HCT116 (cell line): Measurements from ENCODE around the gene ATP8A1. TPM values are rescaled to one million over a fixed set of nuclear protein-coding genes. Genes with fewer than 3 reads are reported as not detected.

Experiments used
- ATAC-seq: fragments of 200-7000 bp; cut with Tn5 transposase; 2 replicates; pipeline ENCODE4 v1.9.1; 2020; ENCODE audit warnings: mild to moderate bottlenecking, moderate library complexity
- BruUV-seq: library from RNA; stranded (reverse); fragments of 400-500 nt; replicated peaks from 2 replicates; lab custom pipeline; 2021; lab: Mats Ljungman, UMichigan
- CTCF ChIA-PET: fragments of 300-600 bp; sonication (Branson Sonifier 250); formaldehyde crosslinking; loops from one replicate; lab custom pipeline; 2021; ENCODE audit warnings: antibody characterized with exemption; lab: Charles Lee
- POLR2A ChIA-PET: fragments of 300-600, 350-600 bp; sonication (Branson Sonifier 250); formaldehyde crosslinking; loops from one replicate; lab custom pipeline; 2021; ENCODE audit warnings: antibody characterized with exemption; lab: Charles Lee
- RAD21 ChIA-PET, 2 experiments: fragments of 300-600 bp; sonication (Branson Sonifier 250); formaldehyde crosslinking; loops; one replicate each; lab custom pipeline; 2023; ENCODE audit warnings: low total read pairs in 2 of 2; ENCODE audit not compliant: uncharacterized antibody in 2 of 2, unreplicated experiment in 2 of 2, low non-redundant PET in 1 of 2; lab: Charles Lee
- DNase-seq: peaks from one replicate; pipeline ENCODE4 v3.0.0-alpha.2; 2010; ENCODE audit warnings: low read depth, low spot score
- H2AFZ ChIP-seq: fragments of 200-600 bp; shearing (Covaris generic), sonication (generic); 2 replicates; pipeline ENCODE4 v1.6.1; 2017; ENCODE audit warnings: low read depth, mixed run types, mixed read lengths, antibody characterized with exemption, low read length; ENCODE audit not compliant: poor library complexity, severe bottlenecking
- H3K27ac ChIP-seq: 2 replicates; pipeline ENCODE4 v1.5.1; 2012; ENCODE audit warnings: low read depth, low read length
- H3K27me3 ChIP-seq: fragments of 200-600 bp; sonication (generic); 2 replicates; pipeline ENCODE4 v1.6.1; 2016; ENCODE audit warnings: mixed run types, low read length, mixed read lengths; ENCODE audit not compliant: insufficient read depth
- H3K36me3 ChIP-seq, 2 experiments: fragments of 200-500 bp in 1 of 2; fragments of 200-600 bp in 1 of 2; sonication (Bioruptor generic) in 1 of 2; sonication (generic) in 1 of 2; 2 replicates each; pipeline versions ENCODE4 v1.5.1 to v1.6.1; 2014 to 2016; ENCODE audit warnings: low read length in 2 of 2, inconsistent platforms in 1 of 2, mixed read lengths in 1 of 2, mixed run types in 1 of 2; ENCODE audit not compliant: insufficient read depth in 2 of 2, control insufficient read depth in 1 of 2
- H3K4me1 ChIP-seq, 2 experiments: fragments of 200-600 bp in 1 of 2; sonication (generic) in 1 of 2; 2 replicates each; pipeline versions ENCODE4 v1.5.1 to v1.6.1; 2012 to 2017; ENCODE audit warnings: low read length in 2 of 2, inconsistent platforms in 1 of 2, mild to moderate bottlenecking in 1 of 2, mixed read lengths in 1 of 2, mixed run types in 1 of 2, moderate library complexity in 1 of 2; ENCODE audit not compliant: insufficient read depth in 2 of 2, control insufficient read depth in 1 of 2
- H3K4me2 ChIP-seq: fragments of 200-600 bp; sonication (generic); 2 replicates; pipeline ENCODE4 v1.6.1; 2017; ENCODE audit warnings: mixed run types, low read length, mixed read lengths
- H3K4me3 ChIP-seq, 2 experiments: fragments of 200-600 bp in 1 of 2; sonication (generic) in 1 of 2; replicated peaks in 1 of 2; 2 replicates each; pipeline ENCODE4 v1.5.1; 2011 to 2016; ENCODE audit warnings: low read length in 2 of 2, control low read depth in 1 of 2, low read depth in 1 of 2, mild to moderate bottlenecking in 1 of 2, mixed read lengths in 1 of 2, mixed run types in 1 of 2
- H3K79me2 ChIP-seq: fragments of 200-600 bp; sonication (generic); 2 replicates; pipeline ENCODE4 v1.6.1; 2017; ENCODE audit warnings: mild to moderate bottlenecking, mixed run types, low read length, moderate library complexity, mixed read lengths; ENCODE audit not compliant: insufficient read depth
- H3K9ac ChIP-seq: fragments of 200-600 bp; sonication (generic); 2 replicates; pipeline ENCODE4 v1.6.1; 2016; ENCODE audit warnings: low read length, mixed read lengths
- H3K9me2 ChIP-seq: fragments of 200-600 bp; sonication (generic), shearing (Covaris generic); 2 replicates; pipeline ENCODE4 v1.6.1; 2017; ENCODE audit warnings: mixed run types, mild to moderate bottlenecking, moderate library complexity; ENCODE audit not compliant: insufficient read depth
- H3K9me3 ChIP-seq, 2 experiments: fragments of 200-500 bp in 1 of 2; fragments of 200-600 bp in 1 of 2; sonication (Bioruptor generic) in 1 of 2; sonication (generic) in 1 of 2; 2 replicates each; pipeline ENCODE4 v1.6.1; 2014 to 2017; ENCODE audit warnings: low read length in 2 of 2, mixed read lengths in 2 of 2, inconsistent platforms in 1 of 2, low read depth in 1 of 2, mild to moderate bottlenecking in 1 of 2, mixed run types in 1 of 2, moderate library complexity in 1 of 2; ENCODE audit not compliant: control insufficient read depth in 1 of 2, insufficient read depth in 1 of 2
- H4K20me1 ChIP-seq: fragments of 200-600 bp; sonication (generic), shearing (Covaris generic); 2 replicates; pipeline ENCODE4 v1.6.1; 2017; ENCODE audit warnings: mixed run types, mild to moderate bottlenecking, moderate library complexity; ENCODE audit not compliant: insufficient read depth
- ATF3 ChIP-seq: IDR thresholded peaks from 2 replicates; pipeline ENCODE4 v1.6.1; 2012
- CEBPB ChIP-seq: IDR thresholded peaks from 2 replicates; pipeline ENCODE4 v1.6.1; 2012; ENCODE audit warnings: low read depth
- CTCF ChIP-seq, 3 experiments: fragments of 200-600 bp in 1 of 3; sonication (generic) in 1 of 3; IDR thresholded peaks in 2 of 3; conservative IDR thresholded peaks in 1 of 3; 2 replicates each; pipeline ENCODE4 v1.5.1; 2012 to 2017; ENCODE audit warnings: low read depth in 2 of 3, low read length in 2 of 3, antibody characterized with exemption in 1 of 3, borderline replicate concordance in 1 of 3, control low read depth in 1 of 3, mild to moderate bottlenecking in 1 of 3, mixed read lengths in 1 of 3, mixed run types in 1 of 3, moderate library complexity in 1 of 3; ENCODE audit not compliant: insufficient read depth in 1 of 3
- ELF1 ChIP-seq: IDR thresholded peaks from 2 replicates; pipeline ENCODE4 v1.6.1; 2012; ENCODE audit warnings: low read depth, borderline replicate concordance
- EZH2 ChIP-seq: fragments of 200-600 bp; sonication (generic); IDR thresholded peaks from 2 replicates; pipeline ENCODE4 v1.6.1; 2017; ENCODE audit warnings: antibody characterized with exemption, mixed run types
- EZH2phosphoT487 ChIP-seq: fragments of 200-600 bp; IDR thresholded peaks from 2 replicates; pipeline ENCODE4 v1.6.1; 2018; ENCODE audit warnings: antibody characterized with exemption, borderline replicate concordance
- JUND ChIP-seq: IDR thresholded peaks from 2 replicates; pipeline ENCODE4 v1.6.1; 2012
- MAX ChIP-seq: IDR thresholded peaks from 2 replicates; pipeline ENCODE4 v1.6.1; 2012
- POLR2A ChIP-seq: IDR thresholded peaks from 2 replicates; pipeline ENCODE4 v1.7.0; 2011; ENCODE audit warnings: borderline replicate concordance; ENCODE audit not compliant: insufficient read depth, insufficient read length; ENCODE audit errors: extremely low read depth
- POLR2AphosphoS5 ChIP-seq: IDR thresholded peaks from 2 replicates; pipeline ENCODE4 v1.6.1; 2011; ENCODE audit warnings: mild to moderate bottlenecking, low read depth, low read length, moderate library complexity
- RAD21 ChIP-seq: IDR thresholded peaks from 2 replicates; pipeline ENCODE4 v1.6.1; 2012; ENCODE audit warnings: low read depth, mild to moderate bottlenecking
- SP1 ChIP-seq: IDR thresholded peaks from 2 replicates; pipeline ENCODE4 v1.6.1; 2012; ENCODE audit warnings: low read depth
- SRF ChIP-seq: IDR thresholded peaks from 2 replicates; pipeline ENCODE4 v1.6.1; 2012; ENCODE audit warnings: low read depth
- TCF7L2 ChIP-seq: IDR thresholded peaks from 2 replicates; pipeline ENCODE4 v1.7.0; 2011; ENCODE audit warnings: borderline replicate concordance, inconsistent platforms; ENCODE audit not compliant: insufficient read depth, insufficient read length; ENCODE audit errors: extremely low read depth
- YY1 ChIP-seq: IDR thresholded peaks from 2 replicates; pipeline ENCODE4 v1.6.1; 2011; ENCODE audit warnings: low read length, low read depth, moderate library complexity, mild to moderate bottlenecking; ENCODE audit not compliant: insufficient replicate concordance; ENCODE audit errors: extremely low read depth
- ZBTB33 ChIP-seq: IDR thresholded peaks from 2 replicates; pipeline ENCODE4 v1.6.1; 2011; ENCODE audit warnings: mild to moderate bottlenecking, low read length, moderate library complexity; ENCODE audit not compliant: insufficient replicate concordance; ENCODE audit errors: extremely low read depth
- intact Hi-C: fragments of 100-400 bp; cut with micrococcal nuclease; formaldehyde crosslinking; loops from 2 replicates; pipeline ENCODE4 v1.10.0; 2022
- total RNA-seq: library from RNA; stranded (reverse); gene quantifications from one replicate; pipeline ENCODE4 v1.2.1, GENCODE V29; 2021; ENCODE audit not compliant: unreplicated experiment

ATP8A1 gene
- total RNA-seq, 1 experiment from 2014 or later: 1.9 TPM

GRCh38 chr4:42381666-42382065, 275.2 kb downstream of the ATP8A1 start (continued):
- TF ChIP-seq ZBTB33 (no peak), ELF1 (no peak), CTCF (IDR thresholded peaks at IDR 0.05 in 2 of 3, conservative IDR thresholded peaks at IDR 0.05 in 1 of 3; ENCODE audit: borderline replicate concordance in 1 of 3, insufficient read depth in 1 of 3, low read depth in 2 of 3, low read length in 2 of 3) (no peak), RAD21 (no peak), CEBPB (no peak)

- DNase-seq (no peak), ATAC-seq (no peak)
- POLR2A ChIA-PET: no interaction called here
- intact Hi-C loops: no loop called here
- Histone ChIP-seq H3K9me2 (no peaks in the 10 kb centered on the region), H3K27ac (no peak overlapping the region), H3K4me1 (no peaks in the 10 kb centered on the region), H3K9ac (no peak overlapping the region), H3K9me3 (no peaks in the 10 kb centered on the region), H3K27me3 (no peaks in the 10 kb centered on the region), H4K20me1 (no peaks in the 10 kb centered on the region), H3K4me3 (no peak overlapping the region), H3K36me3 (no peaks in the 10 kb centered on the region), H2AFZ (no peak overlapping the region)
- RAD21 ChIA-PET: no interaction called here
- CTCF ChIA-PET: no interaction called here
- no TSS peak for BruUV-seq
- TF ChIP-seq ELF1 (no peak), TCF7L2 (no peak), JUND (no peak), SP1 (no peak), MAX (no peak), CTCF (IDR thresholded peaks at IDR 0.05 in 2 of 3, conservative IDR thresholded peaks at IDR 0.05 in 1 of 3; ENCODE audit: borderline replicate concordance in 1 of 3, insufficient read depth in 1 of 3, low read depth in 2 of 3, low read length in 2 of 3) (no peak), RAD21 (no peak), EZH2phosphoT487 (no peak), ATF3 (no peak), SRF (no peak), EZH2 (no peak), POLR2A (no peak), YY1 (no peak), POLR2AphosphoS5 (no peak)
- TF ChIP-seq, all 23 proteins: peak for 0
- no peak overlapping the region for H3K4me2 ChIP-seq
- H3K79me2 ChIP-seq: no peaks in the 10 kb centered on the region
These were observed 279.4 kb downstream of the ATP8A1 start for GRCh38 chr4:42377497-42377896.
